ENCODE results near the gene SNX24. TPM values are rescaled to one million over a fixed set of nuclear protein-coding genes. Genes with fewer than 3 reads are reported as not detected.

SNX24 gene
- polyA plus RNA-seq, 1 donor, result 30.0 TPM

DNA sequence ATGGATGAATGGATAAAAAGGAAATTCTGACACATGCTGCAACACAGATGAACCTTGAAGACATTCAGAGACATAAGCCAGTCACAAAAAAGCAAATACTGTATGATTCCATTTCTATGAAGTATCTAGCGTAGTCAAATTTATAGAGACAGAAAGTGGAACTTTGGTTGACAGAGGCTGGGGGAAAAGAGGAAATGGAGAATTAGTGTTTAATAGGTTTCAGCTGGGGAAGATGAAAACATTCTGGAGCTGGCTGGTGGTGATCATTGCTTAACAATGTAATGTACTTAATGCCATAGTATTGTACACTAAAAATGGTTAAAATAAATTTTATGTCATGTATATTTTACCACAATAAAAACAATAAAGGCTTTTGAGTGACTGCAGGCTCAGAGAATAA, 166.9 kb downstream of the SNX24 start:
- no peak for DNase-seq

DNA sequence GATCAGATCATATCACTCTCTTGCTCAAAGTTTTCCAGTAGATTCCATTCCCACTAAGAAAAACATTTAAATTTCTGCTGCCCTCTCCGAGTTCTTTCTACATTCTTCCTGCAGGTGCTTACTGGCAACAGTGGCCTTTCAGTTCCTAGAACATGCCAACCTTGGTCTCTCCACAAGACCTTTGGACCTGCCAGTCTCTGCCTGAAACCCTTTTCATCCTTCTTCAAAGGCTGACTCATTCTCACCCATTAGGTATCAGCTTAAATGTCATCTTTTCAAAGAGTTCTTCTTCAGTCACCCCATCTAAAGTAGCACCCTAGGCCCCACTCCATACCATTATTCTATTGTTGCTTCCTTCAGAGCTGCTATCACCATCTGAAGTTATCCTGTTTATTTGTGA, 169.3 kb downstream of the SNX24 start:
- no peak for DNase-seq

DNA sequence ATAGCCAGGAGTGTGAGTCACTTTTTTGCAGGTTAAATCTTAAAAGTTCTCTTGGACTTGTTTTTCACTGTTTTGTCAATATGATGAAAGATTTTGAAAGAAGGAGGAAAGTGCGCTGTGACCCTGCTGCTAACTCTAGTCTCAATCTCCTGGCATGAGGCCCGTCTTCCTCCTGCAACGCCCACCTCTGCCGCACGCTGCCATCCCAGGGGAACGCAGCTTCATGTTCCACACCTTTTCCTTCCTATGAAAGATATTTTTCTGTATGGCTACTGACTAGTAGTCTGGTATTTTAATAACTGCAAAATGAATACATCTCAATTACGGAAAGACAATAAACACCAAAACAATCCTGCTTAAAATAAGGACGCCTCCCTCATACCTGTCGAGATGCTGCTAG, 182.8 kb downstream of the SNX24 start:
- no peak for DNase-seq

DNA sequence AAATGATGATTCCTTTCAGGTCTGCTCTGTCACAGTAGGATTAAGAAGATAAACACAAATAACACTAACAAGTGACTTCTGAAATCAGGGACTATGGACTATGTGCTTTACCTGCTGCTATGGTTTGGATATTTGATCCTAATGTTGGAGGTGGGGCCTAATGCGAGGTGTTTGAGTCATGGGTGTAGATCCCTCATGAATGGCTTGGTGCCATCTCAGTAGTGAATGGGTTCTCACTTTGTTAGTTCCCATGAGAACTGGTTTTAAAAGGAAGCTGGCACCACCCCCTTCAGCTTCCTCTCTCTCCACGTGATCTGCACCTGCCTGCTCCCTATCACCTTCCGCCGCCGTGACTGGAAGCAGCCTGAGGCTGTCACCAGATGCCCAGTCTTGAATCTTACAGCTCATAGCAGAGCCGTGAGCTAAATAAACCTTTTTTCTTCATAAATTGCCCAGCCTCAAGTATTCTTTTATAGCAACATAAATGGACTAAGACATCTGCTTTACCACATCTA, 187.8 kb downstream of the SNX24 start:
- no peak for DNase-seq

DNA sequence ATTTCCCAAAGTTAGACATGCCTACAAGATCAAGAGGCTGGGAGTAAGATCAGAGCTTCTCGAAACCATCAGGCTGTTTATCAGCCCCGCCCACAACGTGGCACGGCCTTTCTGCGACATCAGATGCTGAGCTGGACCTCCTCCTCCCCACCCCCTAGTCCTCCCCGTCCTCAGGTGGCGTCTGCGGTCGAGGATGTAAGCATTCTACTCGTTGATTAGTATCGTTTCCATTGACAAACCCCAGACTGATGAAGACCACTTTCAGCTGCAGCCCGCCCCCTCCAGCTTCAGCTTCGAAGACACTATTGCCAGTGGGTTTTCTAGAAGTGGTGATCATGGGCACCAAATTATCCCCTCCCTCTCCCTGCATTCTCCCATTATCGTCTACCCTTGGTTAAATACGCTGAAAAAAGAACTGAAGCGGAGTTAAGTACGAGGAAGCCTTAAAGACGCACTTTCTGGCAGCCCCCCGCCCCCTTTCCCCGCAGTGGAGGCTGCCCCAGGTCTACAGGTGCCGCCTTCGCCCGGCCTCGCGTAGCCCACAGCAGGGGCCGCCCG, 190.0 kb downstream of the SNX24 start:
- DNase-seq, result no peak

DNA sequence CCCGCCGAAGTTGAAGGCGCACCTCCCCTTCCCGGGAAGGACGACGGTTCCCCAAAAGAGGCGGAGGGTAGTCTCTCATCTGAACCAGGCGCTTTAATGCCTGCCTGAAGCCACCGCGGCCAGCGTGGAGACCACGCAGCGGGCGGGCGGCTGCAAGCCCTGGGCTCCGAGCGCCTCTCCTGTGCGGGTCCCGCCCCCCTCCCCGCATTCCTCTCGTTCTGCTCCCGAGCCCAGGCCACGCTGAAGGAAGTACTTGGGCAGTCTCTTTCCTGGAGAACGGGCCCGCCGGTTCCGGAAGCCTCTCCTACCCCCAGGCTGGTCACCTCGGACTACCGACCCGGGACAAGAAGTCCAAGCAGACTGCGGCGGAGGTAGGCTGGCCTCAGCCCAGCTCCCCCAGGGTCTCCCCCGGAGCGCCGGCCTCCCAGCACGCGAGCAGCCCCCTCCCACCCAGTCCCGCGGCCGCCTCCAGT, 190.5 kb downstream of the SNX24 start:
- DNase-seq, result peak; percentile 31

DNA sequence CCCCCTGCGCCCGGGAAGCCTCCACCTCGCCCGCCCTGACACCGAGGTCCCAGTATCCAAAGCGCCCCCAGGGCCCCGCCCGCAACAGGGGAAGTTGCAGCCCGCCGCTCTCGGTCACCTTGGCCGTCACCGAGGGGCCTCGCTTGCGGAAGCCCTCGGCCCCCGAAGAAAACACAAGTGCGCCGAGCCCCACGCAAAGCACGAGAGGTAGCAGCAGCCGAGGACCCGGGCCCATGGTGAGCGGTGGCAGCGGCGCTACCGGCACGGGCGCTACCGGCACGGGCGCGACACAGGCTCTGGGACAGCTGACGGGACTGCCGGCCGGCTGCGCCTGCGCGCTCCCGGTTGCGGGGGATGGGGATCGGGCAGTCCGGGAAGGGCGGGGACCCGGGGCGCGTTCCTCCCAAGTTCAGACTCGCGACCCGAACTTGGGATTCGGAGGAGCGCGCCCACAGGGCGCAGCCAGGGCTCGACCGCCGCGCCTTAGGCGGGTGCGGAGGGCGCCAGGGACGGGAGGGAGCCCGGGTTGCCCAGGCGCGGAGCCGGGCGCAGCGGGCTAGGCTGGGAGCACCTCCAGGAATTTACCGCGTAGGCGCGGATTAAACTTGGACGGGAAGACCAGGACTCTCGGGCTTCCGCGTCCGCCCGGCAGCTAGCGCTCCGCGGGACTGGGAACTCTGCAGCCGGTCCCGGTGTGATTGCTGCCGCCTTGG, 191.1 kb downstream of the SNX24 start, which contains the start of gene PPIC:
Gene PPIC (minus strand): TSS at position 335 of the 713 bp plus-strand sequence. CDS start 100 bp downstream, at position 235.
- DNase-seq, result peak; percentile 75

DNA sequence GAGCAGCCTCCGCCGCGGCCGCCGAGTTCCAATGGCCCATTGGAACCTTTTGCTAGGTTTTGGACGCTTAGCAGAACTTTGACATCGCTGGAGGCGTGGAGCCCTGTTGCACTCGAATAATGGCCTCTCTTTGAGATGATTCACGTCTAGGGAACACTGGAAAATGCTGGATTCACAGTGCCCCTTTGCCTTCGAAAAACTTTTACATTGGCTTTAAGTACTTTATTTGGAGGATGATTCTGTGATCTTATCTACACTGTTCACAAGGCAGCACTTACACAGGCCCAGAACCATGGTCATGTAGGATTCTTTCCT, 191.6 kb downstream of the SNX24 start:
- DNase-seq, result no peak

DNA sequence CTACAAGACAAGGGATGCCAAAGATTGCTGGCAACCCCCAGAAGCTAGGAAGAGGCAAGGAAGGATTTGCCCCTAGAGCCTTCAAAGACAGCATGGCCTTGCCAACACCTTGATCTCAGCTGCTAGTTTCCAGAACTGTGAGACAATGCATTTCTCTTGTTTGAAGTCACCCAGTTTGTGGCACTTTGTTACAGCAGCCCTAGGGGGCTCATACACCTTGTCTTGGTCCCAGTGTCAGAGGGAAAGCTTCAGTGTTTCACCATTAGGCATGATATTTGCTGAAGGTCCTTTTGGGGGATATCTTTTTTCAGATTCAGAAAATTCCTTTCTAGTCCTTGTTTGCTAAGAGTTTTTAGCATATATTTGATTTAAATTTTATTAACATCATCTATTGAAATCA, 194.3 kb downstream of the SNX24 start:
- DNase-seq, result no peak

DNA sequence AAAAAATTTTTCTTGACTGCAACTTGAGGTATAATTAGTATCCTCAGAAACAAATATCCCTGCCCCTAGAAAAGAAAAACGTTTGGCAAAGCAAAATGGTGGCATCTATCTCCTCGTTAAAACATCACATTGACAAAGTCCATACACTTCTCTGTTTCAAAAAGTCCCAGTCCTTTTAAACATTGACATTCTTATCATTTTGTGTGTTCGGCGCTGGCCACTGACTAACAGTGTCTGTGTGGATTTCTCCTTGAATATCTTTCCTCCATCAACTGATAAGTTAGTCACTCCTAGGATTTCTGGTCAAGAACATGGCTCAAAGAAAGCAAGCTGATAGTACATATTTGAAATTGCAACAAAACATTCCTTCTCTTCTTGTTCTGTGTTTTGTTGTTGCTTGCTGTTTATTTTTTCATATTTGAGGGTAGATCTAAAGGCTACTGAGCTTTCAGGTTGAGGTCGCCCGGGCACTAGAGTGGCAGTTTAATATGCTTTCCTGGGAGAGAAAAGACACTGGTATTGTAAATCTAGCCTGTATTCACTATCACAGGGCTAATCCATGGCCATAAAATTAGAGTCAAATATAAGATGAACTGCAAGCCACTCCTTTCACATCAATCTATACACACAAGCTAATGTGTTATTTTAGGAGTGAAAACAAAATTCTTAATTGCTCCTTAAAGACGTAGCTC, 199.7 kb downstream of the SNX24 start:
- no peak for DNase-seq

DNA sequence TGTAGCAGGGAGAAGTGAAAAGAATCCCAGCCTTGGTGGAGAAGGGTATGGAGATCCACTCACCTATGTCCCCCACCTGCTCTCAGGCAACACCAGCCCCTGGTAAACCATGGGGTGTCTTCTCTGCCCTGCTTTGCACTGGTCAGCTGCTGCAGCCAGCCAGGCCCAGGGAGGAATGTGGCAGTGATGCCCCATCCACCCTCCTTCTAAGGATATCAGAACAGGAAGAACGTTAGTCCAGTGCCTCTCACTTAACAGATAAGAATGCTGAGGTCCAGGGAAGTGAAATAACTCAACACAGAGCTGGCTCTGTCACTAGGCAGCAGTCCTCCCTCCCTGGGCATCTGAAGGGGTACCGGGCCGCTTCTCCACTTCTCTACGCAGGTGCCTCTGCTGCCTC, 200.8 kb downstream of the SNX24 start:
- DNase-seq, result no peak

DNA sequence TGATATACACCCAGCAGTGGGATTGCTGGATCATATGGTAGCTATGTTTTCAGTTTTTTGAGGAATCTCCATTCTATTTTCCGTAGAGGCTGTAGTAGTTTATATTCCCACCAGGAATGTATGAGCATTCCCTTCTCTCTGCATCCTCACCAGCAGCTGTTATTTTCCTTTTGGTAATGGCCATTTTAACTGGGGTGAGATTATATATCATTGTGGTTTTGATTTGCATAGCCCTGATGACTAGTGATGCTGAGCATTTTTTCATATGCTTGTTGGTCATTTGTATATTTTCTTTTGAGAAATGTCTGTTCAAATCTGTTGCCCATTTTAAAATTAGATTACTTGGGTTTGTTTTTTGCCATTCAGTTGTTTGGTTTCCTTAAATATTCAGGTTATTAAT, 202.3 kb downstream of the SNX24 start:
- no peak for DNase-seq

DNA sequence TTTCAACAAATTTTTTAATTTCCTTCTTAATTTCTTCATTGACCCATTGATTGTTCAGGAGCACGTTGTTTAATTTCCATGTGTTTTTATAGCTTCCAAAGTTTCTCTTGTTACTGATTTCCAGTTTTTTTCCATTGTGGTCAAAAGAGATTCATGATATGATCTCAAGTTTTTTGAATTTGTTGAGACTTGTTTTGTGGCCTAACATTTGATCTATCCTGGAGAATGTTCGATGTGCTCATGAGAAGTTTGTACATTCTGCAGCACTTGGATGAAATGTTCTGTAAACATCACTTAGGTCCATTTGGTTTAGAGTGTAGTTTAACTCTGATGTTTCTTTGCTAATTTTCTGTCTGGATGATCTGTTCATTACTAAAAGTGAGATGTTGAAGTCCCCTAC, 205.8 kb downstream of the SNX24 start:
- DNase-seq, result no peak

Other genes with a start within 250 kb of the SNX24 start
- gene SNX2, start 70.5 kb upstream of the SNX24 start, polyA plus RNA-seq (ENCODE audit: insufficient read length), result 165 TPM
- gene PPIC, start 191.1 kb downstream of the SNX24 start, polyA plus RNA-seq (ENCODE audit: insufficient read length), result 36.3 TPM
- 1.1 TPM for gene PRDM6, start 243.6 kb downstream of the SNX24 start, polyA plus RNA-seq (ENCODE audit: insufficient read length)

All from left kidney (tissue), 2 donors.